Mesodermal cell (in vitro differentiated cells): ENCODE data around the gene ELSPBP1.
"Not testable (repeated sequence)": the region's sequence is repeated elsewhere in the genome, so short reads cannot be mapped to it uniquely, and the experiment has no call there.

Experiments used
- H3K27ac ChIP-seq: 2 replicates; pipeline ENCODE4 v1.7.0; 2013; ENCODE audit warnings: mild to moderate bottlenecking, low read depth, low read length, moderate library complexity; ENCODE audit not compliant: severe bottlenecking
- H3K36me3 ChIP-seq: 2 replicates; pipeline ENCODE4 v1.7.1; 2013; ENCODE audit warnings: mild to moderate bottlenecking, low read length, moderate library complexity; ENCODE audit not compliant: control insufficient read depth, insufficient read depth
- H3K4me1 ChIP-seq: one replicate; pipeline ENCODE4 v1.7.1; 2013; ENCODE audit warnings: mild to moderate bottlenecking, low read length; ENCODE audit not compliant: insufficient read depth, control insufficient read depth, poor library complexity, severe bottlenecking
- H3K4me3 ChIP-seq: 2 replicates; pipeline ENCODE4 v1.7.0; 2013; ENCODE audit warnings: low read length, control low read depth, mild to moderate bottlenecking; ENCODE audit not compliant: insufficient read depth, poor library complexity, severe bottlenecking; ENCODE audit errors: extremely low read depth
- H3K9me3 ChIP-seq: 2 replicates; pipeline ENCODE4 v1.7.1; 2013; ENCODE audit warnings: mild to moderate bottlenecking, low read length, moderate library complexity; ENCODE audit not compliant: control insufficient read depth
- WGBS, 2 experiments: methylation state at CpG; one replicate each; pipeline ENCODE4 v1.1.5; 2013; ENCODE audit warnings: missing lambda C conversion rate in 2 of 2; ENCODE audit not compliant: insufficient coverage in 2 of 2; 5-methylcytosine and 5-hydroxymethylcytosine counted together

Gene ELSPBP1

GRCh38 chr19:48069435-48069834 is 75.0 kb downstream of the ELSPBP1 start:
- Histone ChIP-seq H3K4me3 (no peak overlapping the region), H3K27ac (no peak overlapping the region), H3K9me3 (no peaks in the 10 kb centered on the region), H3K36me3 (no peaks in the 10 kb centered on the region), H3K4me1 (no peaks in the 10 kb centered on the region)
- WGBS, 2 experiments, result 76 to 86% methylated on average over 2 of the region's 2 CpGs

DNA sequence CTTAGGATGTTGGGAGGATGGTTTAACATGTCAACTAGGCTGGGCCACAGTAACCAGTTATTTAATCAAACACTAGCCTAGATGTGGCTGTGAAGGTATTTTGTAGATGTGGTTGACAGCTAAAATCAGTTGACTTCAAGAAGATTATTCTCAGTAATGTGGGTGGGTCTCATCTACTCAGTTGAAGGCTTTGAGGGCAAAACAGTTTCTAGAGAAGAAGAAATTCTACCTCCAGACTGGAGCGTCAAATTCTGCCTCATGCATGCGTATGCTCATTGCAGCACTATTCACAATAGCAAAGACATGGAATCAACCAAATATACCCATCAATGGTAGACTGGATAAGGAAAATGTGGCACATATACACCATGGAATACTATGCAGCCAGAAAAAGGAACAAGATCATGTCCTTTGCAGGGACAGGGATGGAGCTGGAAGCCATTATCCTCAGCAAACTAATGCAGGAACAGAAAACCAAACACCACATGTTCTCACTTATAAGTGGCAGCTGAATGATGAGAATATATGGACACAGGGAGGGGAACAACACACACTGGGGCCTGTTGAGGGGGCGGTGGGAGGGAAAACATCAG is 75.8 kb downstream of the ELSPBP1 start:
- not testable (repeated sequence) for H3K4me3 ChIP-seq, H3K4me1 ChIP-seq, H3K36me3 ChIP-seq, H3K27ac ChIP-seq, H3K9me3 ChIP-seq
- 63 to 100% methylated on average over 1 to 2 of the region's 3 CpGs for WGBS, 2 experiments
